GDM1 (cell line): ENCODE results near the gene RFTN2.

Experiments used
- DNase-seq: peaks from one replicate; lab custom pipeline; 2025; lab: John Stamatoyannopoulos, UW

The RFTN2 gene

GRCh38 chr2:197547163-197547900 lies 128.1 kb downstream of the RFTN2 start:
- no peak for DNase-seq

GRCh38 chr2:197543206-197543605 lies 132.2 kb downstream of the RFTN2 start:
- DNase-seq: no peak

- DNase-seq: no peak
Observed at GRCh38 chr2:197539734-197540133, 135.7 kb downstream of the RFTN2 start.

- DNase-seq: no peak
Observed at GRCh38 chr2:197538412-197538811, 137.0 kb downstream of the RFTN2 start.
